ENCODE measurements around the gene B2M. TPM values are rescaled to one million over a fixed set of nuclear protein-coding genes. Genes with fewer than 3 reads are reported as not detected.
A peak's percentile ranks its signal among the peaks of the same experiment; 100 is the strongest.
"Not testable (repeated sequence)": the region's sequence is repeated elsewhere in the genome, so short reads cannot be mapped to it uniquely, and the experiment has no call there.

B2M gene
- total RNA-seq, 1 donor from 2014 or later, result 2,630 TPM

DNA sequence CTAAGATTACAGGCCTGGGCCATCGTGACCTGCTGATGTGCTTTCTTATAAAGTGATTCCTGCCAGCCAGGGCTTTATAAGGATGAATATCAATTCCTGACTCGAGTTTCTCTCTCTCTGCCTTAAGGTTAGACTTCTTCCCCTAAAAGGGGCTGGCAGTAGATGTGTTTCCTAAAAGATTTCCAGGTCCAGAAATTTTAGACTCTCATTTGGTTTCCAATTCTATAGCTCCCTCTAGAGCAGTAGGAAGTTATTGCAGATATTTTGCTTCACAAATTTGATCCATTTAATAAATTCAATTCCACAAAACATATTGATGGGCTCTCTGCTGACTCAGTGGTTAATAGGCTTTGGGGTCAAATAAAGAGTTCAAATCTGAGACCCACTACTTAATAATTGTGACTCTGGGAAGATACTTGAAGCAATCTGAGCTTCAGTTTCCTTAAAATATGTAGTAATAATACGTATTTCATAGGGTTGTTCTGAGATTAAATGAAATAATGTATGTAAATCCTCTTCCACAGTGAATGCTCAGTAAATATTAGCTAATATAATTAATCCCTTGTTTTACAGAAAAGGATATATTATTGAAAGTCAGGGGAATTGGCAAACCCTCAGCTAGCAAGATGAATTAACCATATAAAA lies 27.1 kb downstream of the B2M start:
- Histone ChIP-seq H3K27ac (no peak overlapping the region), H3K4me3 (no peak overlapping the region), H3K9me3 (no peaks in the 10 kb centered on the region), H3K4me1 (no peaks in the 10 kb centered on the region), H3K27me3 (no peaks in the 10 kb centered on the region), H3K36me3 (no peaks in the 10 kb centered on the region)
- no peak for TF ChIP-seq POLR2AphosphoS5 (IDR thresholded peaks at IDR 0.05; ENCODE audit: insufficient read depth in 1 of 2, low read depth in 1 of 2)
- TF ChIP-seq, protein P1, sequence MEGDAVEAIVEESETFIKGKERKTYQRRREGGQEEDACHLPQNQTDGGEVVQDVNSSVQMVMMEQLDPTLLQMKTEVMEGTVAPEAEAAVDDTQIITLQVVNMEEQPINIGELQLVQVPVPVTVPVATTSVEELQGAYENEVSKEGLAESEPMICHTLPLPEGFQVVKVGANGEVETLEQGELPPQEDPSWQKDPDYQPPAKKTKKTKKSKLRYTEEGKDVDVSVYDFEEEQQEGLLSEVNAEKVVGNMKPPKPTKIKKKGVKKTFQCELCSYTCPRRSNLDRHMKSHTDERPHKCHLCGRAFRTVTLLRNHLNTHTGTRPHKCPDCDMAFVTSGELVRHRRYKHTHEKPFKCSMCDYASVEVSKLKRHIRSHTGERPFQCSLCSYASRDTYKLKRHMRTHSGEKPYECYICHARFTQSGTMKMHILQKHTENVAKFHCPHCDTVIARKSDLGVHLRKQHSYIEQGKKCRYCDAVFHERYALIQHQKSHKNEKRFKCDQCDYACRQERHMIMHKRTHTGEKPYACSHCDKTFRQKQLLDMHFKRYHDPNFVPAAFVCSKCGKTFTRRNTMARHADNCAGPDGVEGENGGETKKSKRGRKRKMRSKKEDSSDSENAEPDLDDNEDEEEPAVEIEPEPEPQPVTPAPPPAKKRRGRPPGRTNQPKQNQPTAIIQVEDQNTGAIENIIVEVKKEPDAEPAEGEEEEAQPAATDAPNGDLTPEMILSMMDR (IDR thresholded peaks at IDR 0.05), result peak in 2 of 3 experiments; percentile 68 to 77
- DNase-seq (ENCODE audit: extremely low spot score in 2 of 2), result no peak
- intact Hi-C loops (cut with DNase I), result loop anchor here (10.0 kb wide), 1 partner anchor 164 kb away; no protein-coding TSS in a partner anchor

DNA sequence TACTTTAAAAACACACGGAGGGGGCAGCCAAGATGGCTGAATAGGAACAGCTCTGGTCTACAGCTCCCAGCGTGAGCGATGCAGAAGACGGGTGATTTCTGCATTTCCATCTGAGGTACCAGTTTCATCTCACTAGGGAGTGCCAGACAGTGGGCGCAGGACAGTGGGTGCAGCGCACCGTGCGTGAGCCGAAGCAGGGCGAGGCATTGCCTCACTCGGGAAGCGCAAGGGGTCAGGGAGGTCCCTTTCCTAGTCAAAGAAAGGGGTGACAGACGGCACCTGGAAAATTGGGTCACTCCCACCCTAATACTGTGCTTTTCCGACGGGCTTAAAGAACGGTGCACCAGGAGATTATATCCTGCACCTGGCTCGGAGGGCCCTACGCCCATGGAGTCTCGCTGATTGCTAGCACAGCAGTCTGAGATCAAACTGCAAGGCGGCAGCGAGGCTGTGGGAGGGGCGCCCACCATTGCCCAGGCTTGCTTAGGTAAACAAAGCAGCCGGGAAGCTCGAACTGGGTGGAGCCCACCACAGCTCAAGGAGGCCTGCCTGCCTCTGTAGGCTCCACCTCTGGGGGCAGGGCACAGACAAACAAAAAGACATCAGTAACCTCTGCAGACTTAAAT lies 28.0 kb downstream of the B2M start:
- intact Hi-C loops (cut with DNase I), result loop anchor here (10.0 kb wide), 1 partner anchor 165 kb away; no protein-coding TSS in a partner anchor
- DNase-seq (ENCODE audit: extremely low spot score in 2 of 2); H3K9me3 ChIP-seq; H3K27me3 ChIP-seq; H3K36me3 ChIP-seq; H3K4me1 ChIP-seq; H3K27ac ChIP-seq; H3K4me3 ChIP-seq: not testable (repeated sequence)

- H3K4me1 ChIP-seq; H3K27me3 ChIP-seq; DNase-seq (ENCODE audit: extremely low spot score in 2 of 2); intact Hi-C loops (cut with DNase I); H3K4me3 ChIP-seq; H3K27ac ChIP-seq; H3K9me3 ChIP-seq; H3K36me3 ChIP-seq: not testable (repeated sequence)
Observed at GRCh38 chr15:44743454-44743853, 32.1 kb downstream of the B2M start.

- H3K9me3 ChIP-seq, result no peaks in the 10 kb centered on the region
- no peak for DNase-seq (ENCODE audit: extremely low spot score in 2 of 2)
- no peak overlapping the region for H3K27ac ChIP-seq
- H3K4me3 ChIP-seq, result no peak overlapping the region
- no peaks in the 10 kb centered on the region for H3K36me3 ChIP-seq
- H3K27me3 ChIP-seq, result no peaks in the 10 kb centered on the region
- intact Hi-C loops (cut with DNase I), result no loop called here
- TF ChIP-seq POLR2AphosphoS5 (IDR thresholded peaks at IDR 0.05; ENCODE audit: insufficient read depth in 1 of 2, low read depth in 1 of 2) (no peak), POLR2A (IDR thresholded peaks at IDR 0.05) (no peak)
- TF ChIP-seq, protein P1 (IDR thresholded peaks at IDR 0.05), result no peak
- no peaks in the 10 kb centered on the region for H3K4me1 ChIP-seq
Observed at GRCh38 chr15:44753345-44753744, 42.0 kb downstream of the B2M start.

DNA sequence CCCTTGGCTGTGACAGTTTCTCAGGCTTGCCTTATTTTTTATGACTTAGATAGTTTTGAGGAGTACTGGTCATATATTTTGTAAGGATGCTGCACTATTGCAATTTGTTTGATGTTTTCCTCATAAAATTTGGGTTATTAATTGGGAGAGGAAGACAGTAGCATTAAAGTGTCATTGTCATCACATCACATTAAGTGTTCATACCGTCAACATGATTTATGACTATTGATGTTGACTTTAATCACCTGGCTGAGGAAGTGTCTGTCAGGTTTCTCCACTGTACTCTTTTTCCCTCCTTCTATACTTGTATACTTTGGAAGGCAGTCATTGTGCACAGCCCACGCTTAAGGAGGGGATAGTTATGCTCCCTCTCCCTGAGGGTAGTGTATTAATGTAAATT lies 51.9 kb downstream of the B2M start:
- TF ChIP-seq, protein P1 (IDR thresholded peaks at IDR 0.05), result no peak
- TF ChIP-seq POLR2A (IDR thresholded peaks at IDR 0.05) (no peak), POLR2AphosphoS5 (IDR thresholded peaks at IDR 0.05; ENCODE audit: insufficient read depth in 1 of 2, low read depth in 1 of 2) (no peak)
- no peaks in the 10 kb centered on the region for H3K27me3 ChIP-seq
- intact Hi-C loops (cut with DNase I), result no loop called here
- H3K36me3 ChIP-seq, result no peaks in the 10 kb centered on the region
- no peaks in the 10 kb centered on the region for H3K9me3 ChIP-seq
- H3K4me1 ChIP-seq, result no peaks in the 10 kb centered on the region
- no peak overlapping the region for H3K4me3 ChIP-seq
- H3K27ac ChIP-seq, result no peak overlapping the region
- no peak for DNase-seq (ENCODE audit: extremely low spot score in 2 of 2)

GRCh38 chr15:44763848-44764247 lies 52.5 kb downstream of the B2M start:
- no peak for DNase-seq (ENCODE audit: extremely low spot score in 2 of 2)
- TF ChIP-seq, protein P1 (IDR thresholded peaks at IDR 0.05), result no peak
- TF ChIP-seq POLR2AphosphoS5 (IDR thresholded peaks at IDR 0.05; ENCODE audit: insufficient read depth in 1 of 2, low read depth in 1 of 2), result no peak
- TF ChIP-seq POLR2A (IDR thresholded peaks at IDR 0.05), result no peak
- no peak overlapping the region for H3K27ac ChIP-seq
- no peaks in the 10 kb centered on the region for H3K4me1 ChIP-seq
- H3K4me3 ChIP-seq, result no peak overlapping the region
- no peaks in the 10 kb centered on the region for H3K9me3 ChIP-seq
- H3K36me3 ChIP-seq, result no peaks in the 10 kb centered on the region
- H3K27me3 ChIP-seq, result no peaks in the 10 kb centered on the region
- intact Hi-C loops (cut with DNase I), result no loop called here

Measured in vagina (tissue), 2 donors.